OCI-LY3 (cell line): Measurements from ENCODE around the gene ADARB1.

Source experiments
- EZH2phosphoT487 ChIP-seq: fragments of 200-600 bp; shearing (Covaris generic); IDR thresholded peaks from 2 replicates; pipeline ENCODE4 v1.6.1; 2018; ENCODE audit warnings: antibody characterized with exemption, mixed run types, low read depth
- TF ChIP-seq, protein P1 (sequence below): fragments of 200-600, 300-600 bp; sonication (generic); IDR thresholded peaks from 2 replicates; pipeline ENCODE4 v1.5.1; 2014; ENCODE audit warnings: antibody characterized with exemption, low read length, low read depth

DNA sequence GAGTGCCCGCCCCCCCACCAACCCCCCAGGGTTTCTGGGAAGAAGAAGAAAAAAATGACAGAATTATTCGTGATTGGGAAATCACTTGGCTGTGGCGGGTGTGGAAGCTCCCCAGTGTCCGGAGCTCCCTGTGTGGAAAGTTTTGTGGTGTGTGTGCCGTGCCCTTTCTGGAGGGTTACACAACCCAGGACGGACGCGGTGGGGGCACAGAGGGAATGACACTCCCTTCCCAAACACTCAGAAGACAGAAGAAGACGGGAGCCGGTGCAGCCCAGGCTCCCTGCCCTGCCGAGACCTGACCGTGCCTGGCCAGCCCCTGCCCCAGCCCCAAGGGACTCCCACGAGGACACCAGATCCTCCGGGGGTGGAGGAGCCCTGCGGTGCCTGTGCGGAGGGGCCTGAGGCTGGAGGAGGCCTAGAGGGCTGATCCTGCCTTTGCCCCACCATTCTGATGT, 33.0 kb upstream of the ADARB1 start:
- TF ChIP-seq, protein P1, sequence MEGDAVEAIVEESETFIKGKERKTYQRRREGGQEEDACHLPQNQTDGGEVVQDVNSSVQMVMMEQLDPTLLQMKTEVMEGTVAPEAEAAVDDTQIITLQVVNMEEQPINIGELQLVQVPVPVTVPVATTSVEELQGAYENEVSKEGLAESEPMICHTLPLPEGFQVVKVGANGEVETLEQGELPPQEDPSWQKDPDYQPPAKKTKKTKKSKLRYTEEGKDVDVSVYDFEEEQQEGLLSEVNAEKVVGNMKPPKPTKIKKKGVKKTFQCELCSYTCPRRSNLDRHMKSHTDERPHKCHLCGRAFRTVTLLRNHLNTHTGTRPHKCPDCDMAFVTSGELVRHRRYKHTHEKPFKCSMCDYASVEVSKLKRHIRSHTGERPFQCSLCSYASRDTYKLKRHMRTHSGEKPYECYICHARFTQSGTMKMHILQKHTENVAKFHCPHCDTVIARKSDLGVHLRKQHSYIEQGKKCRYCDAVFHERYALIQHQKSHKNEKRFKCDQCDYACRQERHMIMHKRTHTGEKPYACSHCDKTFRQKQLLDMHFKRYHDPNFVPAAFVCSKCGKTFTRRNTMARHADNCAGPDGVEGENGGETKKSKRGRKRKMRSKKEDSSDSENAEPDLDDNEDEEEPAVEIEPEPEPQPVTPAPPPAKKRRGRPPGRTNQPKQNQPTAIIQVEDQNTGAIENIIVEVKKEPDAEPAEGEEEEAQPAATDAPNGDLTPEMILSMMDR: no peak
- TF ChIP-seq EZH2phosphoT487: no peak
